Neural cell (in vitro differentiated cells): Measurements from ENCODE around the gene PCP4.

Experiments used
- CTCF ChIP-seq: fragments of 450-650 bp; IDR thresholded peaks from 2 replicates; pipeline ENCODE4 v1.5.1; 2014; ENCODE audit warnings: antibody characterized with exemption, mild to moderate bottlenecking, moderate library complexity; ENCODE audit not compliant: poor library complexity, severe bottlenecking
- EP300 ChIP-seq: fragments of 450-650 bp; conservative IDR thresholded peaks from 2 replicates; pipeline ENCODE4 v1.6.1; 2014; ENCODE audit warnings: antibody characterized with exemption, mild to moderate bottlenecking, moderate library complexity; ENCODE audit not compliant: poor library complexity, severe bottlenecking
- EZH2 ChIP-seq: fragments of 200-600, 300-800 bp; shearing (Covaris generic), sonication (generic); IDR thresholded peaks from 2 replicates; pipeline ENCODE4 v1.6.1; 2014; ENCODE audit warnings: antibody characterized with exemption, low read length, borderline replicate concordance, mild to moderate bottlenecking; ENCODE audit not compliant: insufficient read depth, poor library complexity, severe bottlenecking
- MXI1 ChIP-seq: fragments of 450-650 bp; conservative IDR thresholded peaks from 2 replicates; pipeline ENCODE4 v1.6.1; 2014; ENCODE audit warnings: antibody characterized with exemption, mild to moderate bottlenecking; ENCODE audit not compliant: poor library complexity, severe bottlenecking
- POLR2AphosphoS5 ChIP-seq: IDR thresholded peaks from 2 replicates; pipeline ENCODE4 v1.6.1; 2012
- RAD21 ChIP-seq: fragments of 450-650 bp; conservative IDR thresholded peaks from 2 replicates; pipeline ENCODE4 v1.6.1; 2014; ENCODE audit warnings: antibody characterized with exemption, mild to moderate bottlenecking, moderate library complexity
- REST ChIP-seq: IDR thresholded peaks from 2 replicates; pipeline ENCODE4 v1.6.1; 2012; ENCODE audit warnings: borderline replicate concordance
- SMC3 ChIP-seq: fragments of 450-650 bp; conservative IDR thresholded peaks from 2 replicates; pipeline ENCODE4 v1.6.1; 2014; ENCODE audit warnings: antibody characterized with exemption, mild to moderate bottlenecking, moderate library complexity; ENCODE audit not compliant: poor library complexity
- TAF1 ChIP-seq: IDR thresholded peaks from 2 replicates; pipeline ENCODE4 v1.6.1; 2012; ENCODE audit warnings: low read depth

DNA sequence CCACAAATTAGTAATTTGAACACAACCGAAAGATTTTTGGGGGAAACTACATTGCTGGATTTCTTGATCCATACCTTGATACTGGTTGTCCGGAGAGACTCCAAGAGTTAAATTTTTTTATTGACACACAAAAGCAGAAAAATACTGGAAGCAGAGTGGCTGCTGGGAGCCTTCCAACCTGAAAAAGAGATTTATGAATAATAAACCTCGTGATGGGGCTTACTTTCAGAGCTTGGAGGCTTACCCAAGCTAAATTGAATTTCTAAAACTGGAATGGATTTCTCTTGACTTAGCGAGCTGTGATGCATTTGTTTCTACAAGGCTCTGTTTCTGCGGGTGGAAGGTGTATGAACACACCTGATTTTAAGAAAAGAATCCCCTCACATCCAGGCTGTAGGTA is 35.7 kb downstream of the PCP4 start:
- no peak for TF ChIP-seq CTCF
- TF ChIP-seq MXI1, result no peak
- no peak for TF ChIP-seq EP300
- no peak for TF ChIP-seq RAD21
- no peak for TF ChIP-seq EZH2
- TF ChIP-seq TAF1, result no peak
- no peak for TF ChIP-seq POLR2AphosphoS5
- no peak for TF ChIP-seq SMC3
- TF ChIP-seq REST, result no peak
